ENCODE results near the gene ABLIM3. TPM values are rescaled to one million over a fixed set of nuclear protein-coding genes. Genes with fewer than 3 reads are reported as not detected.
"Not testable (repeated sequence)": the region's sequence is repeated elsewhere in the genome, so short reads cannot be mapped to it uniquely, and the experiment has no call there.

ABLIM3 gene
- total RNA-seq, 1 donor: 4.4 TPM

DNA sequence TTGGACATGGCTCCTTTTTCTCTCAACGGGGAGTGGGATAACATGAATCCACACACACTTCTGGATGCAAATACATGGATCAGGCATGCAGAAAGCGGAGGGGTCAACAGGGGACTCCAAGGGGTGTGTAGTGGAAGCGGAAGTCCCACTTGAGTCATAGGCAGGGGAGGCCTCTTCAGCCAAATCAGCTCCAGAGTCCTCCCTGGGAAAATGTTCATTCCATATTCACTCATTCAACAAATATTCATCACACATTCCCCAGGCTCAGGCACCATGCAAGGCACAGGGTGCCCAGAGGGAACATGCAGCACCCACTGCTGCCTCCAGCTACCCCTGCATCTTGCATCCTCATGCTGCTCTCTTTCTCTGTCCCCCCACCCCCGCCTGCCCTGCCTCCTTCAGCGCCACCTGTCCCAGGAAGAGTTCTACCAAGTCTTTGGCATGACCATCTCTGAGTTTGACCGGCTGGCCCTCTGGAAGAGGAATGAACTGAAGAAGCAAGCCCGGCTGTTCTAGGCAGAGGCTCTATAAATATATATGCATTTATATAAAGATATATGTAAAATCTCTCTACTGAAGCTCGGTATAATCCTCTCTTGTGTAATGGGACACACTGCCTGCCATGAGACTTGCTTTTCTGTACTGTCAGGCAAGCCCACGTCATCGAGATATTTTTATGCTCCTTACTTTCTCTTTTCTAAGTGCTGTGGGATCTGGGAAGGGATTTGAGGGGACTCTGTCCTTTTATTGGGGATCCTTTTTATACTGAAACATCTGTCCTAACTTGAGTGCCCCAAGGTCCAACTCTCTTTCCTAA is 116.8 kb downstream of the ABLIM3 start:
- Histone ChIP-seq H3K4me1 (ENCODE audit: insufficient read depth, low read length) (peaks cover 4% of the 10 kb centered on the region), H3K9me3 (ENCODE audit: low read depth, low read length) (no peaks in the 10 kb centered on the region), H3K4me3 (ENCODE audit: low read length) (no peak overlapping the region), H3K27me3 (ENCODE audit: insufficient read depth, low read length) (no peaks in the 10 kb centered on the region)

- Histone ChIP-seq H3K4me1 (ENCODE audit: insufficient read depth, low read length) (peaks cover 4% of the 10 kb centered on the region), H3K9me3 (ENCODE audit: low read depth, low read length) (no peaks in the 10 kb centered on the region), H3K27me3 (ENCODE audit: insufficient read depth, low read length) (no peaks in the 10 kb centered on the region), H3K4me3 (ENCODE audit: low read length) (no peak overlapping the region)
Observed at GRCh38 chr5:149260761-149261160, 119.5 kb downstream of the ABLIM3 start.

DNA sequence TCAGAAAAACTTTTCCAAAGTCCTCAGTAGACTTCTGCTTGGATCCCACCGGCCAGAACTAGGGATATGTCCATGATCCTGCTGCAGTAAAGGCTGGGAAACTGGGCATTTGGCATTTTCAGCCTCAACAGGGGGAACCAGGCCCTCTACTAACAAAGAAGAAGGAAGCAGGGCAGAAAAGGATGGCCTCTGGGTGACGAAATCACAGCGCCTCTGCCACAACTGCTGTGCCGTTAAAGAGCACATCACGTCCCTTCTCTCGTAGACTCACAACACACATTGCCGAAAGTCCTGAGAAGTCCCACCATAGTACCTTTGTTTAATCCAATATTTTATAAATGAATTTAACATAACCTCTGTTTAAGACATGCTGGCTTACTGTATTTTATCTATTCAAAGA is 120.0 kb downstream of the ABLIM3 start:
- Histone ChIP-seq H3K27me3 (ENCODE audit: insufficient read depth, low read length) (no peaks in the 10 kb centered on the region), H3K4me1 (ENCODE audit: insufficient read depth, low read length) (peaks cover 4% of the 10 kb centered on the region), H3K4me3 (ENCODE audit: low read length) (no peak overlapping the region), H3K9me3 (ENCODE audit: low read depth, low read length) (no peaks in the 10 kb centered on the region)

- no peaks in the 10 kb centered on the region for H3K27me3 ChIP-seq (ENCODE audit: insufficient read depth, low read length)
- no peak overlapping the region for H3K4me3 ChIP-seq (ENCODE audit: low read length)
- peaks cover 4% of the 10 kb centered on the region for H3K4me1 ChIP-seq (ENCODE audit: insufficient read depth, low read length)
- no peaks in the 10 kb centered on the region for H3K9me3 ChIP-seq (ENCODE audit: low read depth, low read length)
Observed at GRCh38 chr5:149262315-149262714, 121.0 kb downstream of the ABLIM3 start.

- peaks cover 4% of the 10 kb centered on the region for H3K4me1 ChIP-seq (ENCODE audit: insufficient read depth, low read length)
- H3K4me3 ChIP-seq (ENCODE audit: low read length): no peak overlapping the region
- peaks cover 7% of the 10 kb centered on the region for H3K9me3 ChIP-seq (ENCODE audit: low read depth, low read length)
- no peaks in the 10 kb centered on the region for H3K27me3 ChIP-seq (ENCODE audit: insufficient read depth, low read length)
Observed at GRCh38 chr5:149264439-149265067, 123.3 kb downstream of the ABLIM3 start.

GRCh38 chr5:149265068-149265465 is 123.8 kb downstream of the ABLIM3 start:
- no peak overlapping the region for H3K4me3 ChIP-seq (ENCODE audit: low read length)
- H3K27me3 ChIP-seq (ENCODE audit: insufficient read depth, low read length): peaks cover 3% of the 10 kb centered on the region
- H3K4me1 ChIP-seq (ENCODE audit: insufficient read depth, low read length): peaks cover 4% of the 10 kb centered on the region
- H3K9me3 ChIP-seq (ENCODE audit: low read depth, low read length): peaks cover 7% of the 10 kb centered on the region

DNA sequence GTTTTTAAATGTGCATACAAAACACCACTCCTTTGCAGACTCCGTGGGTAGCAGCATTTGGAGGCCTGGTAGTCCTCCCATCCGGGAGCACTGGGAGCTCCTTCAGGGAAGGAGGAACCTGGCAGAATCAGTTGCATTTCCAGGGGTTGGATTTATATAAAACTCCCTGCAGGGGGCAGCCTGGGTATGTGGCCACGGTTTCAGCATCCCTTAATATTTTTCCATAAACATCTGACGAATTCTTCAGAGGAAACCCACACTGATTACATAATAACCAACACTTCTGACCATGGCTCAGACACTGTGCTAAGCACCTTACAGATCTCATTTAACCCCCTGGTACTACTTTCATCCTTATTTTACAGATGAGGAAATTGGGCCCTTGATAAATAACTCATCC is 124.3 kb downstream of the ABLIM3 start:
- Histone ChIP-seq H3K9me3 (ENCODE audit: low read depth, low read length) (peaks cover 7% of the 10 kb centered on the region), H3K4me1 (ENCODE audit: insufficient read depth, low read length) (peaks cover 4% of the 10 kb centered on the region), H3K4me3 (ENCODE audit: low read length) (no peak overlapping the region), H3K27me3 (ENCODE audit: insufficient read depth, low read length) (peaks cover 6% of the 10 kb centered on the region)

DNA sequence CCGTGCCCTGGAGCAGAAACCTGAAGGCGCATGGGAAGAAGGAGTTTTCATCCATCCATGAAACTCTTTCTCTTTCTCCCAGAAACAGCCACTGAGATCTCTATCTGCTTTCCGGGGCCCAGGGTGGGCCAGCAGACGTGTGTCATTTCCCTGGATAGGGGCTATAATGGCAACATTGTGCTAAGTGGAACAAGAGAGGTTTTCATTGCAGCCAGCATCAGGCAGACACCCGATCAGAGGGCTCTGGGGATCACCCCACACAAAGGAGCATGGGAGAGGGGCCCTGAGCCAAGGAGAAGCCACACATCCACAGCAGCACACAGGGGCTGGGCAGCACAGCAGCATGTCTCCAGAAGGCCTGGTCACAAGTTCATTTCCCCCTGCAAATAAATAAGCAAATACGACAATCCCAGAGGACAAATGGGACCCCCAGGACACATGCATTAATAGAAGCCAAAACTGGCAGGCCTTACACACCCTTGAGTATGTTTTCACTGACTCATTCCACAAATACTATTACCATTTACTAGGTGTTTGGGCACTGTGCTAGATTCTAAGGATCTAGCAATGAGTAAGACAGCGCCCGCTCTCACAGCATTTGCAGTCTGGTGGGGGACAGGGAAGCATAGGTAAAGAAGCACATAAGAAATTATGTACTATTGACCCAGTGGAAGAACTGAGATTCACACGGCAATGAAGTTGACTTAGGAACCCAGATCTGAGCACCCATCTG is 126.1 kb downstream of the ABLIM3 start:
- Histone ChIP-seq H3K27me3 (ENCODE audit: insufficient read depth, low read length) (peaks cover 21% of the 10 kb centered on the region), H3K9me3 (ENCODE audit: low read depth, low read length) (peaks cover 7% of the 10 kb centered on the region), H3K4me3 (ENCODE audit: low read length) (no peak overlapping the region), H3K4me1 (ENCODE audit: insufficient read depth, low read length) (peaks cover 11% of the 10 kb centered on the region)

GRCh38 chr5:149268928-149269557 is 127.8 kb downstream of the ABLIM3 start:
- peaks cover 7% of the 10 kb centered on the region for H3K9me3 ChIP-seq (ENCODE audit: low read depth, low read length)
- no peak overlapping the region for H3K4me3 ChIP-seq (ENCODE audit: low read length)

DNA sequence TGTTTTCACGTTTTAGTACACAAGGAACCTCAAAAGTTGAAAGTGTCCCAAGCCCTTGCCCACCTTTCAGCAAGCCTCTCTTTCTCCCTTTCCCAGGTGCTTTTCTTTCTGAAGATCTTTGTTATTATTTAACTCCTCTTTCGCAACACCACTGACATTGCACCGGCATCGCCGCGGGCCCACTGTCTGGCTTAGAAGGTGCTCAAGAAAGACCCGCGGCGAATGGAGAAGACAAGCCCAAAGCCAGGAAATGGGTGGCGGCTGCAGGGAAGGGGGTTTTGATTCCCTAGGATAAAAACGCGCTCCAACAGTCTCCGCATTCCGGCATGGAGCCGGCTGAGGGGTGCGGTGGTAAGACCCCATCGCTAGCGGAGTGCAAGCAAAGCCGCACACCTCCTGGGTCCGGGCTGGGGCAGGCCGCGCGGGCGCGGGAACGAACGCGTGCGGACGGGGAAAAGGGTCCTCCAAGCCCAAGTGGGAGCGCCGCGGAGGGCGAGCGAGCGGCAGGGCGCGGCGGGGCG is 130.0 kb downstream of the ABLIM3 start:
- peaks cover 12% of the 10 kb centered on the region for H3K4me1 ChIP-seq (ENCODE audit: insufficient read depth, low read length)
- no peak overlapping the region for H3K4me3 ChIP-seq (ENCODE audit: low read length)
- H3K9me3 ChIP-seq (ENCODE audit: low read depth, low read length): peaks cover 7% of the 10 kb centered on the region
- H3K27me3 ChIP-seq (ENCODE audit: insufficient read depth, low read length): peaks cover 34% of the 10 kb centered on the region

More at GRCh38 chr5:149268928-149269557, 127.8 kb downstream of the ABLIM3 start:
- H3K27me3 ChIP-seq (ENCODE audit: insufficient read depth, low read length): peaks cover 34% of the 10 kb centered on the region
- H3K4me1 ChIP-seq (ENCODE audit: insufficient read depth, low read length): peaks cover 12% of the 10 kb centered on the region

GRCh38 chr5:149271716-149272563 is 130.6 kb downstream of the ABLIM3 start, which contains the start of gene AFAP1L1:
Gene AFAP1L1 (plus strand): TSS chr5:149271859. CDS start chr5:149271969, 110 bp downstream.
- H3K27me3 ChIP-seq (ENCODE audit: insufficient read depth, low read length): peaks cover 34% of the 10 kb centered on the region
- peak within 1 kb of the TSS; percentile 7 for H3K4me3 ChIP-seq (ENCODE audit: low read length)

GRCh38 chr5:149272781-149273180 is 131.5 kb downstream of the ABLIM3 start:
- H3K9me3 ChIP-seq (ENCODE audit: low read depth, low read length): not testable (repeated sequence)

More at GRCh38 chr5:149271716-149272563, 130.6 kb downstream of the ABLIM3 start, which contains the start of gene AFAP1L1:
- peaks cover 12% of the 10 kb centered on the region for H3K4me1 ChIP-seq (ENCODE audit: insufficient read depth, low read length)
- H3K9me3 ChIP-seq (ENCODE audit: low read depth, low read length): peaks cover 7% of the 10 kb centered on the region

DNA sequence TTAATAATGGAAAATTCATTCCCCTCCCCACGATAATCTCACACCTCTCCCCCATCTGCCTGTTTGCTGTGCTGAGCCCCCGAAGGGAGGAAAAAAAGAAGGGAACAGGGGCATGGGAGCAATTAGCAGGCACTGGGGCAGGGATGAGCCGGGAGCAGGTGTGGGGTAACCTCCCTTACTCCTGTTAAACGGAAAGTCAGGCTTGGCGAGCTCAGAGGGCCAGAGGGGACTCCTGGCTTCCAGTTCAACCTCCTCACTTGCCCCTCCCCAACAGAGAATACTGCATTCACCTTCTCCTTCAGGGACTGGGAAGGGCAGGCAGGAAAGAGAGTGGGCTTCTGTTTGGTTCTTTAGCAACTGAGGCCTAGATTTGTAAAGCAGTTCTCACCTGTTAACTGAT is 131.9 kb downstream of the ABLIM3 start:
- Histone ChIP-seq H3K4me1 (ENCODE audit: insufficient read depth, low read length) (peaks cover 12% of the 10 kb centered on the region), H3K9me3 (ENCODE audit: low read depth, low read length) (peaks cover 4% of the 10 kb centered on the region), H3K27me3 (ENCODE audit: insufficient read depth, low read length) (peaks cover 34% of the 10 kb centered on the region), H3K4me3 (ENCODE audit: low read length) (no peak overlapping the region)

More at GRCh38 chr5:149272781-149273180, 131.5 kb downstream of the ABLIM3 start:
- peaks cover 12% of the 10 kb centered on the region for H3K4me1 ChIP-seq (ENCODE audit: insufficient read depth, low read length)
- not testable (repeated sequence) for H3K4me3 ChIP-seq (ENCODE audit: low read length)
- H3K27me3 ChIP-seq (ENCODE audit: insufficient read depth, low read length): peaks cover 34% of the 10 kb centered on the region

DNA sequence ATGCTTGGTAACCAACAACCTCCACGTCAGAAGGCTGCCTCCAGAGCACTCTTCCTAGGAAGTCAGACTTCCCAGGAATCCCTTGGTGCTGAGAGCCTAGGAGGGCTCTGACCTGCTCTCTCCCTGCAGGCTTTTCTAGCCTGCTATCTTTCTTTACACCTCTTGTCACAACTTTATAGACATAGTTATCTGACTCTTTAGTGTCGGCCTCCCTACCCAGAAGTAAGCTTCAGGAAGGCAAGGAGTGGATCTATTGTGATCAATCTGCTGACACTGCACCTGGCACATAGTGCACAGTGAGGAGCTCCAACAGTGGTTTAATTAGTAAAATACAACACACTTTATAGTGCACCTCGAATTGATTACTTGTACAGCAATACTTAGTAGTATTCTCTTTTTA is 132.7 kb downstream of the ABLIM3 start:
- peaks cover 12% of the 10 kb centered on the region for H3K4me1 ChIP-seq (ENCODE audit: insufficient read depth, low read length)
- no peak overlapping the region for H3K4me3 ChIP-seq (ENCODE audit: low read length)
- no peaks in the 10 kb centered on the region for H3K9me3 ChIP-seq (ENCODE audit: low read depth, low read length)
- H3K27me3 ChIP-seq (ENCODE audit: insufficient read depth, low read length): peaks cover 34% of the 10 kb centered on the region
